Heart right ventricle (tissue), 16 donors: ENCODE data around the gene GABPA. TPM values are rescaled to one million over a fixed set of nuclear protein-coding genes. Genes with fewer than 3 reads are reported as not detected.
A peak's percentile ranks its signal among the peaks of the same experiment; 100 is the strongest.

Source experiments
- ATAC-seq, 8 donors: fragments of 200-7000 bp; cut with Tn5 transposase; one replicate each; pipeline ENCODE4 v1.9.1; 2020; ENCODE audit warnings: mild to moderate bottlenecking in 8 of 8, moderate library complexity in 8 of 8, moderate number of reproducible peaks in 1 of 8
- DNase-seq, 2 donors: peaks; one replicate each; pipeline ENCODE4 v3.0.0-alpha.2; 2020
- H3K27ac ChIP-seq, 10 donors: fragments of 200-600 bp; sonication (generic) in 2 of 10; one replicate each; pipeline versions ENCODE4 v1.5.0 to v1.8.0; 2020 to 2022; ENCODE audit warnings: mild to moderate bottlenecking in 3 of 10
- H3K27me3 ChIP-seq, 7 donors: fragments of 200-600 bp; one replicate each; pipeline ENCODE4 v1.8.0; 2021 to 2022; ENCODE audit warnings: mild to moderate bottlenecking in 2 of 7
- H3K36me3 ChIP-seq, 9 donors: fragments of 200-600 bp; sonication (generic) in 1 of 9; one replicate each; pipeline versions ENCODE4 v1.5.0 to v1.8.0; 2020 to 2022; ENCODE audit warnings: mild to moderate bottlenecking in 2 of 9
- H3K4me1 ChIP-seq, 9 donors: fragments of 200-600 bp; sonication (generic) in 1 of 9; one replicate each; pipeline versions ENCODE4 v1.5.0 to v1.8.0; 2020 to 2022; ENCODE audit warnings: mild to moderate bottlenecking in 4 of 9
- H3K4me3 ChIP-seq, 10 donors: fragments of 200-600 bp; sonication (generic) in 2 of 10; one replicate each; pipeline versions ENCODE4 v1.5.0 to v1.8.0; 2020 to 2022; ENCODE audit warnings: mild to moderate bottlenecking in 7 of 10, moderate library complexity in 2 of 10
- H3K9me3 ChIP-seq, 11 donors: fragments of 200-600 bp in 10 of 11; sonication (generic) in 2 of 11; one replicate each; pipeline versions ENCODE4 v1.5.0 to v1.8.0; 2013 to 2022; ENCODE audit warnings: mild to moderate bottlenecking in 2 of 11, control low read depth in 1 of 11, moderate library complexity in 1 of 11
- CTCF ChIP-seq, 9 donors: fragments of 200-600 bp; sonication (generic) in 2 of 9; IDR thresholded peaks; one replicate each; pipeline versions ENCODE4 v1.5.0 to v1.8.0; 2021 to 2022; ENCODE audit warnings: antibody characterized with exemption in 9 of 9, mild to moderate bottlenecking in 5 of 9, moderate library complexity in 1 of 9
- WGBS, 2 donors: extraction: QIAGEN DNeasy Blood & Tissue Kit; methylation state at CpG; one replicate each; pipeline ENCODE4 v1.1.7; 2013; ENCODE audit warnings: inconsistent platforms in 1 of 2; 5-methylcytosine and 5-hydroxymethylcytosine counted together
- intact Hi-C, 10 donors: fragments of 100-400 bp; cut with DNase I; formaldehyde crosslinking; loops; one replicate each; pipeline versions ENCODE4 v1.11.1 to v1.14.2; 2022
- polyA plus RNA-seq, 2 donors: library from polyadenylated mRNA; stranded (reverse); fragments of 200-250 nt; gene quantifications; one replicate each; pipeline ENCODE4 v1.2.3, GENCODE V29; 2013
- total RNA-seq, 10 donors: library from RNA; stranded (reverse); fragmentation: NEBNext Ultra II Directional in 3 of 10; extraction: Animal tissue kit (Norgen Biotek cat#: 25700) in 3 of 10; gene quantifications; one replicate each; pipeline versions ENCODE4 v1.2.1 to v1.2.4, GENCODE V29; 2021 to 2023
- donor health status: Arrhythmogenic right ventricular cardiomyopathy.
- donor health status: ischemic (EF 13 %, LVEDD 7.1; RV severe dilation, severe dysfunction).
- donor health status: healthy with polysubstance abuse.
- donor health status: DM: no; HTN: yes; CAD: no.
- donor health status: DM: no; HTN: no; CAD: no.
- donor health status: ischemic (EF 25% LVEDD 6.9; RV normal size, moderate dysfunction).
- donor health status: ischemic (EF 25% LVEDD 5.7; RV mildly dilated, moderate dysfunction).
- donor health status: healthy.
- donor health status: DM: yes; HTN: yes; CAD: no.
- donor health status: Ischemic cardiomyopathy.
- donor health status: ischemic (EF 35%, LVEDD 5.7; RV mildly dilated, moderate dysfunction).
- donor health status: nonischemic (EF 11% LVEDD 7.7; RV severe dilation, severe dysfunction).
- donor health status: DM: yes; HTN: yes; CAD: no.
- donor health status: PGD.
- donor health status: ischemic (EF 29% LVEDD 5.4; RV normal size, mild dysfunction).
- donor health status: nonischemic (EF 23%, LVEDD 6.1; RV moderate dilation, normal function).

The GABPA gene
- total and polyA plus RNA-seq, 12 donors = 5.1 to 18.4 (median 14.0) TPM

- WGBS, 2 donors = 62 to 65% methylated on average over 6 of the region's 6 CpGs
- no peaks in the 10 kb centered on the region for H3K9me3 ChIP-seq
- no peaks in the 10 kb centered on the region for H3K27me3 ChIP-seq
- ATAC-seq (peak in 5 of 8 donors; percentile 38 to 68 (median 55)), DNase-seq (no peak)
- TF ChIP-seq CTCF (IDR thresholded peaks at IDR 0.05) = peak in 3 of 9 donors; percentile 7 to 24 (median 10)
- intact Hi-C loops = no loop called here
- peaks cover 0 to 33% (median 15%) of the 10 kb centered on the region in 9 donors for H3K4me1 ChIP-seq
- peaks cover 0 to 90% (median 28%) of the 10 kb centered on the region in 9 donors for H3K36me3 ChIP-seq
- peak overlapping the region in 9 of 10 donors; percentile 5 to 72 (median 58) for H3K27ac ChIP-seq
- H3K4me3 ChIP-seq = peak overlapping the region in 5 of 10 donors; percentile 10 to 30 (median 21)
Observed at GRCh38 chr21:25756190-25756932, 21.6 kb downstream of the GABPA start.

GRCh38 chr21:25757531-25757930, 22.8 kb downstream of the GABPA start:
- TF ChIP-seq CTCF (IDR thresholded peaks at IDR 0.05) = no peak
- DNase-seq (no peak), ATAC-seq (no peak)
- Histone ChIP-seq H3K36me3 (peaks cover 0 to 90% (median 24%) of the 10 kb centered on the region in 9 donors), H3K27me3 (no peaks in the 10 kb centered on the region), H3K4me1 (peaks cover 0 to 33% (median 15%) of the 10 kb centered on the region in 9 donors), H3K27ac (peak overlapping the region in 6 of 10 donors; percentile 57 to 72 (median 60)), H3K4me3 (peak overlapping the region in 2 of 10 donors; percentile 30), H3K9me3 (no peaks in the 10 kb centered on the region)
- intact Hi-C loops = no loop called here

DNA sequence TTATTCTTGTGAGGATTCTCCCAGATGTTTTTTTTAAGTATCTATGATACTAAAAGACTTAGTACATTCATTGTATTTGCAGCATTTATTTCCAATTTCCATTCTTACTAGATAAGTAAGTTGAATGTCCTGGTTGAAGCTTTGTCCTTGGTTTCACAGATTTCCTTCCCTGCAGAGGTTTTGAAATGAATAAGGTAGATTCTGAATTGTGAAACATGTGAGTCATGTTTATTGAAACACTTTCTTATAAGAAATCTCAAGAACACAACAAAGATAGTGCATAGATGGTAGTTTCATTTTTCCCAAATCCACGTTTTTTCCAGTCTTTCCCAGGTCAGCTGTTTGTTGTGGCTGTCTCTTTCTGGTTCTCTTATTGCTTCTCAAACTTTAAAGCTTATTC, 24.8 kb downstream of the GABPA start:
- ATAC-seq (no peak), DNase-seq (no peak)
- no peak for TF ChIP-seq CTCF (IDR thresholded peaks at IDR 0.05)
- Histone ChIP-seq H3K4me1 (peaks cover 0 to 33% (median 15%) of the 10 kb centered on the region in 9 donors), H3K27ac (no peak overlapping the region), H3K9me3 (no peaks in the 10 kb centered on the region), H3K4me3 (no peak overlapping the region), H3K27me3 (no peaks in the 10 kb centered on the region), H3K36me3 (peaks cover 0 to 90% (median 38%) of the 10 kb centered on the region in 9 donors)
- intact Hi-C loops = no loop called here
- WGBS, 2 donors = 74% methylated on average over 1 of the region's 1 CpG

- Histone ChIP-seq H3K4me1 (peaks cover 0 to 32% (median 15%) of the 10 kb centered on the region in 9 donors), H3K27ac (no peak overlapping the region), H3K36me3 (peaks cover 0 to 90% (median 43%) of the 10 kb centered on the region in 9 donors), H3K9me3 (no peaks in the 10 kb centered on the region), H3K27me3 (no peaks in the 10 kb centered on the region), H3K4me3 (no peak overlapping the region)
- DNase-seq = no peak
- no peak for ATAC-seq
- intact Hi-C loops = no loop called here
- no peak for TF ChIP-seq CTCF (IDR thresholded peaks at IDR 0.05)
- 91 to 97% methylated on average over 3 of the region's 3 CpGs for WGBS, 2 donors
Observed at GRCh38 chr21:25760061-25760460, 25.3 kb downstream of the GABPA start.
